SHP77 treated with DMSO at 0.1 percent for 48 hours (cell line): ENCODE data around the gene CA7.
"Not testable (repeated sequence)": the region's sequence is repeated elsewhere in the genome, so short reads cannot be mapped to it uniquely, and the experiment has no call there.

Experiments used
- DNase-seq: peaks from one replicate; lab custom pipeline; 2025; lab: John Stamatoyannopoulos, UW

The CA7 gene

DNA sequence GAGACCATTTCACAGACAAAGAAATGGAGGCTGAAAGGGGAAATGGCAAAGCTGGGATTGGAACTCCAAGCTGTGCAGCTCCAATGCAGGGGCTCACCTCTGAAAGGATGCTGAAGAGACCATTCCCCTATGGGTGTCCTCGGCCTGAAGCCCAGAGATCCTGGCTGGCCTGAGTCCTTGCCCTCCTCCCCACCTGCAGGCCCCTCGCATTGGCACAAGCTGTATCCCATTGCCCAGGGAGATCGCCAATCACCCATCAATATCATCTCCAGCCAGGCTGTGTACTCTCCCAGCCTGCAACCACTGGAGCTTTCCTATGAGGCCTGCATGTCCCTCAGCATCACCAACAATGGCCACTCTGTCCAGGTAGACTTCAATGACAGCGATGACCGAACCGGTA, 2.6 kb downstream of the CA7 start:
- no peak for DNase-seq

DNA sequence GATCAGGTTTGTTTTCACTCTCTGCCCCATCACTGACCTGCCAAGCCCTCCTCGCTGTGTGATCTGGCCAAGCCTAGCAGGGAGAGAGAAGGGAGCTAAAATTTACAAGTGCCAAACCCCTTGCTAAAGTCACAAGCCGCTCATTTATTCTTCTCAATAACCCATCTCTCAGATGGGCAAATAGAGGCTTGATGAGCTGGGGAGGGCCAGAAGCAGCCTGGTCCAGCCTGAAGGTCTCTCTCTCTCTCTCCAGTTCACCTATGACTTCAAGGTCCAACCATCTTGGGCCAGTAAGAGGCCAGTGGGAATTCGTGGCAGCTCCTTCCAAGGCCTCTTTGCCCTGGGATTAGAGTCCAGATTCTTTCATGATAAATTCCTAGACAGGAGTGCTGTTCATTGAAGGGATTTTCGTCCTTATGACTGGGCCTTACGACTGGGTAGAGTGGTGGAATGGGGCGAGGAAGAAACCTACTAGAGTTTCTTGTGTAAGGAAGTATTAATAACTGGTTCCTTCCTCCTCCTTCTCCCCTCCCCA, 3.4 kb downstream of the CA7 start:
- DNase-seq = no peak

DNA sequence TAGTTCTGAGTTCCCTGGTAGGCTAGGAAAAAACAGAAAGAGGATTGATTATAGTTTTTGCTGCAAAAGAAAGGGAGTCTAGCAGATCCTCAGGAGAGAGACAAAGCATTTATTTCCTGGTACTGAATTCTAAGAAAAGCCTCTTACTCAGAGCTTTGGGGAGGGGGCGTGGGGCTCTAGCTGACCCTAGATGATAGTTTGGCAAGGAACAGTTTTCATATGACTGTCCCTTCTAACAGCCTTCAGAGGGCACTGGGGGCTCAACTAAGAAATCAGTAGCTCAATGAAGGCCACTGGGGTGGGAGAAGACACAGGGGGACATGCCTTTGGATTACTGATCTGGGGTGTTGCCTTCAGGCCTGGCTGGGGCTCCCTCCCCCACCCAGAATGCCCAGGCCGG, 4.0 kb downstream of the CA7 start:
- no peak for DNase-seq

DNA sequence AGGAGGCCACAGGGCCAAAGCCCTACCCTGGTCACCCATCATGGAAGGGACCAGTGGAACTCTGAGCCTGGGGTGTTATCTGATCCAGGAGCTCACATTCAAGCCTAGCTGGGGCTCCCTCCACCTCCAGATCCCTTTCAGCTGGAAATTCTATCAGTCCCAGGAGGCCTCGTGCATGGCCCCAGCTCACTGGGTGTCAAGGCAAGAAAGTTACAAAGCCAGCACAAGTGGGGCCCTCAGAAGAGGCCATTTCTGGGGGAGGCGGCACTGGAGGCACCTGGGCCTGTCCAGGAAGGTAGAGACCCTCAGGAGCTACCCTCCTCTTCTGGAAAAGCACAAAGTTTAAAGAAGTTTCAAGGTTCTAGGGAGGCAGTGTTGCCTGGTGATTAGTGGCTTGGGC, 4.8 kb downstream of the CA7 start:
- no peak for DNase-seq

DNA sequence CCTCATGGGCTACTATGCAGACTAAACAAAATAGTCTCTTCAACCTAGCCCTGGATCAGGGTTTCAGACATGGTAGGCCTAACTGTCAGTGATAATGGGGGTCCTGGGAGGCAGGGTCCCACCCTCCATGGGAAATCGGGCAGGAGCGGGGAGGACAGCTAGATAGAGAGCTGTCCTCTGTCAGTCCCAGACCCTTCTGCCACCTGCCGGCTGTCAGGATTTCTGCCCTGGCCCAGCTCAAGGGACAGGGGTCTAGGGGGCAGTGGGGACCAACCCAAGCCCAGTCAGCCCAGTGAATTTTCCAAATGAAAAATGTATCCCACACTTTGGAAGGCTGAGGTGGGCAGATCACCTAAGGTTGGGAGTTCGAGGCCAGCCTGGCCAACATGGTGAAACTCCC, 5.3 kb downstream of the CA7 start:
- DNase-seq = no peak

DNA sequence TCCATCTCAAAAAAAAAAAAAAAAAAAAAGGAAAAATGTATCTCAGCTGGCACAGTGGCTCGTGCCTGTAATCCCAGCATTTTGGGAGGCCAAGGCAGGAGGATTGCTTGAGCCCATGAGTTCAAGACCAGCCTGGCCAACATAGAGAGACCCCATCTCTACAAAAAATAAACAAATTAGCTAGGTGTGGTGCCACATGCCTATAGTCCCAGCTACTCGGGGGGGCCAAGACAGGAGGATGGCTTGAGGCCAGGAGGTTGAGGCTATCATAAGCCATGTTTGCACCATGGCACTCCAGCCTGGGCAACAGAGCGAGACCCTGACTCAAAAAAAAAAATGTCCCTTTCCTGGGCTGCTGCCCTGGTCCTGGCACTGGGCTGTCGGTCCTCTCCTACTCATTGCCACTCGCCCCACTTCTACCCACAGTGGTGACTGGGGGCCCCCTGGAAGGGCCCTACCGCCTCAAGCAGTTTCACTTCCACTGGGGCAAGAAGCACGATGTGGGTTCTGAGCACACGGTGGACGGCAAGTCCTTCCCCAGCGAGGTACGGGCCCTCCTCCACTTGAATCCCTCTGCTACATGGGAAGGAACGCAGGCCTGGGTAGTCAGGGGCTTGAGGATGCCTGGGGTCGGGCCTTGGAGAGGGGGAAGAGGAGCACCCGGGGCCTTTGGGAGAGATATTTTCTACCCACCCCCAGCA, 6.1 kb downstream of the CA7 start:
- no peak for DNase-seq

DNA sequence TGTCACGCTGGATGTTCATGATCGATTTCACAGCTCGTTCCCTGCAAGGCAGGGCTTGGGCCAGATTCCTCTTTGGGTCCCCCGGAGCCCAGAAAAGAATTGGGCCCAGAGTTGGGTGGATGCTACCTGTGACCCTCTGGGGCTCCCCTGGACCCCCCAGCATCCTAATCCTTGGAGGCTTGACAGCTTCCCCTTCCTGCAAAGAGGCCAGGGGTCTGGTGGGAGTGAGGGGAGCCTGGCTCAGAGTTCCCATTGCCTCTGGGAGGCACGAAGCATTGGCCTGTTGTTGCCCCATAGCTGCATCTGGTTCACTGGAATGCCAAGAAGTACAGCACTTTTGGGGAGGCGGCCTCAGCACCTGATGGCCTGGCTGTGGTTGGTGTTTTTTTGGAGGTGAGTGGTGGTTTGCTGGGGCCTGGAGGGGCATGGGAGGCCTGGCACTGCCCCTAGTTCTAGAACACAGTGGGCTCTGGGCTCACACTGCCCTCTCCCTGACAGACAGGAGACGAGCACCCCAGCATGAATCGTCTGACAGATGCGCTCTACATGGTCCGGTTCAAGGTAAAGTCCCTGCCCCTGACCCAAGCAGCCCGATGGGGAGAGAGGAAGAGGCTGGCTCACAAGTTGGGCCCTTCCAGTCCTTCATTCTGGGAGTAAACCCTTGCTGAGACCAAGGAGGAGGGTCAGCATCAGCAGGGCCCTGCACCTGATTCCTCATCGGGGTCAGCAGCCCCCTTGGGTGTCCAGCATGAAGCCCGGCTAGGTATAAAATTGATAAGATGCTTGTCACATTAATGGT, 7.2 kb downstream of the CA7 start:
- DNase-seq = no peak

DNA sequence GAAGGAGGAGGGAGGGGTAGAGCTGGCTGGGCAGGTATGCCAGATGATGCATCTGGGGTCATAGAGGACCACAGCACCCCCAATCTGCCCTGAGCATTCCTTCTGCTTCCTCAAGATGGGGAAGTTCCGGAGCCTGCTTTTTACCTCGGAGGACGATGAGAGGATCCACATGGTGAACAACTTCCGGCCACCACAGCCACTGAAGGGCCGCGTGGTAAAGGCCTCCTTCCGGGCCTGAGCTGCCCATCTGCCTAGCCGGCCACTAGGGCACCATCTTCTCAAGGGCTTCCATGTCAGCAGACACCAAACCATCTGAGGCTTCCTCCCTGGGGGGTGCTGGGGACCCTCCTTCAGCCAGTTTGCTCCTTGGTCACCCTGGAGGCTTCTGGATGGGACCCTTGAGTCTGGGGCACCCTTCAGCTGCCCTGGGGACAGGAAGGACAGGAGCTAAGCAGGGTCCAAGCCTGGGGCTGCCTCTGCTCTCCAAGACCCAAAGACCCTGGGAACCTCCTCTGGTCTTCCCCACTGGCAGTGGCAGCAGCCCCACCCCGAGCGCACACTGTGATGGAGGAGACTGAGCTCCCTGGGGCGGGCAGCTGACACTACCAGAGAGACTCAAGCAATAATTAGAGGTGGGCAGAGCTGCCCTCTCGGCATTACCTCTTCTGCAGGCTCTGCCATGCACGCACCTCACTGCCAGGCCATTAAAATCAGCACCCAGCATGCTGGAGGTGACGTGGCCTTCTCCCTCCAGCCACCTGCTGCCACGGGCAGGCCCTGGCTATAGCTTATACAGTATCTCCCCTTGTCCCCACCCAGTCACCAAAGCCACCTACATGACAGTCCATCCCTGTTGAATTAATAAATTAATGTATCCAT, 9.3 kb downstream of the CA7 start:
- no peak for DNase-seq

DNA sequence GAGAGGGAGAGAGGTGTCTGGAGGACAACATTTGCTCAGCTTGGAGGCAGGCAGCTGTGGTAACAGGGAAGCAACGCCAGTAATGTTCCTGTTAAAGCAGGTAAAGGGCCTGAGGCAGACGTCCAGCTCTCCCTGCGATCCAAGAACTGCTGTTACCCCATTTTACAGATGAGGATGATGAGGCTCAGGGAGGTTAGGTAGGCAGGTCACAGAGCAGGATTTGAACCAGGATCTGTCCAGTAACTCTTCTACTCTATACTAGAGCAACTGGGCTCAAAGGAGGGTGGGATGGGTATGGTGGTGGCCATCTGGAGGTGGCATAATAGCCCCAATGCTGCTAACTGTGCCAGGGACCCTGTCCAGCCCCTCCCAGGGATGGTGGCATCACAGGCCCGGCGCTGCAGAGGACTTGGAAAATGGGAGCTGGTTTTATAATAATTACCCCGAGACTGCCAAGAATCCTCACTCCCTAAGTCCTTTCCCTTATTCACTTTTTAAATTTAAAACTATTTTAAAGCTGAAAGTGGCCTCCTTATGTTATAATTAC, 12.0 kb downstream of the CA7 start:
- DNase-seq = no peak

DNA sequence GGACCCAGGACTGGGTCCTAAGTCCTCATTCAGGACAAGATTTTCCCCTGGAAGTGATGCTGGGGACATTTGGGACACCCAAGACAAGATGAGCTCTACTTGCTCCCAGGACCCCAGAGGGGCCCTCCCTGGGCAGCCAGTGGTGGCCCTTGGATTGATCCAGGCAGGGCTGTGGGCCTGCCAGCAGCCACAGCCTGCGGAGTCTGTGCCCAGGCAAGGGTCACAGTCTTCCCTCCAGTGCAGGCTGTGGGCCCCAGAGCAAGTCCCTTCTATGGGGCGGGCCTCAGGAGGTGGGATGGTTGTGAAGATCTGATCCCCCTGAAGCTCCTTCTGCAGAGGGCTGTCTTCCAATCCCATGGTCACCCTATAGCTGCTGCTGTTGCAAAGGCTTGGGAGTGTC, 12.6 kb downstream of the CA7 start:
- DNase-seq = no peak

DNA sequence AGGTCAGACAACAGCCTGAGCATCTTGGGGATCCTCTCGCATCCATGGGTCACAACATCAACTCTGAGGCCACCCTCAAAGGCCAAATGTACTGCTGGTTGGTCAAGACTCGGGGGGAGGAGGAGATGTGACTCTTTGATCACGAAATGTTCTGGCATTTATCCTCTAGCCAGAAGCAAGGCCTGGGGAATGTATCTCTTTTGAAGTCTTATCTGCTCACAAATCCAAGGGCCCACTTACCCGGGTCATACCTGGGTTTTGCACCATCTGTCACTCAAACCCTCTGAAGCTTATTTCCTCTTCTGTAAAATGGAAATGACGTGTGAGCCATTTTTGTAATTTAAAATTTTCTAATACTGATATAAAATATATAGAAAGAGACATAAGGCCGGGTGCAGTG, 13.2 kb downstream of the CA7 start:
- no peak for DNase-seq

DNA sequence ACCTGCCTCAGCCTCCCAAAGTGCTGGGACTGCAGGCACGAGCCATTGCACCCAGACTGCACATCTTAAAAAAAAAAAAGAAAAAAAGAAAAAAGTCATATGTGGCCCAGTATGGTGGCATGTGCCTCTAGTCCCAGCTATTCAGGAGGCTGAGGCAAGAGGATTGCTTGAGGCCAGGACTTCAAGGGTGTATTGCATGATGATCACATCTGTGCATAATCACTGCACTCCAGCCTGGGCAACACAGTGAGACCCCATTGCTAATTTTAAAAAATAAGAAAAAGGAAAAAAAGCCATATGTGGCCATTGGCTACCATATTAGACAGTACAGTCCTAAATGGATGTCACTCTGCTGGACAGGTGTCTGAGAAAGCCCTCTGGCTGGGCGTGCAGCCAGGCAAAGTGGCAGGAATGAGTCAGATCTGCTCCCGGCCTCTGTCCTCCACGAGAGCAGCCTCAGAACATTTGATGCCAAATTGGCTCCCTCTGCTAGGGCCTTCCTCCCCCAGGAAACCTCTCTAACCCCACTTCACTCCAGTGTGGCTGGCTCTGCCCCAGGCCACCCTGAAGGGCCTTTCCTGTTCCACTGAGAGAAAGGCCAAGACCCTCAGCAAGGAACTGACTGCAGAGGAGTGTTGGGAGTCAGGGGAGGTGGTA, 14.7 kb downstream of the CA7 start:
- peak; percentile 33 for DNase-seq

DNA sequence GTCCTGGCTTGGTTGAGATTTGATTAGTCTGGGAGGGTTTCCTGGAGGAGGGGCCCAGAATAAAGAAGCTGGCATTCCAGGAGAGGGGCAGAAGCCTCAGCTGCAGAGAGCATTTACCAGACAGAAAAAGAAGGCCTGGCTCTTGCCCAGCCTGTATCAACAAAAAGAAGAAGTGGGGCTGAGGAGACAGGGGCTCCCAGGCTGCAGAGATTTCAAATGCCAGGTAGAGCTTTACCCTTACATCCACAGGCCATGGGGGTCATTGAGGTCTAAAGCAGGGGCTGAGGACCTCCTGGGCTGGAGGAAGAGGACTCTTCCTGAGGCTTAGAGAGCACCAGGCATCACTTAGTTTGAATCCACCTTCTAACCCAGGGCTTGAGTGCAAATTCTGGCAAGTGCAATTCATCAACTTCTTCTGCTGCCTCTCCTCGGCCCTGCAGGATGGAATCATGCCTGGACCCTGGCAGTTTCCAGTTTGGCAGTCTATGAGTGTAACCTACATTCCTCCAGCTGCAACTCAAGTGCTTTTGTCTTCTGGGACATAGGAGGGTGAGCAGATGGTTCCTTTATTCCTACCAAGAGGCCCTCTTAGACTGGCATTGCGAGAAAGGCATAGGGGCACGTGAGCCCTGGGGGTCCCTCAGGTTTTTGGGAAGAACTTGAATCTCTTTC, 15.3 kb downstream of the CA7 start:
- no peak for DNase-seq

DNA sequence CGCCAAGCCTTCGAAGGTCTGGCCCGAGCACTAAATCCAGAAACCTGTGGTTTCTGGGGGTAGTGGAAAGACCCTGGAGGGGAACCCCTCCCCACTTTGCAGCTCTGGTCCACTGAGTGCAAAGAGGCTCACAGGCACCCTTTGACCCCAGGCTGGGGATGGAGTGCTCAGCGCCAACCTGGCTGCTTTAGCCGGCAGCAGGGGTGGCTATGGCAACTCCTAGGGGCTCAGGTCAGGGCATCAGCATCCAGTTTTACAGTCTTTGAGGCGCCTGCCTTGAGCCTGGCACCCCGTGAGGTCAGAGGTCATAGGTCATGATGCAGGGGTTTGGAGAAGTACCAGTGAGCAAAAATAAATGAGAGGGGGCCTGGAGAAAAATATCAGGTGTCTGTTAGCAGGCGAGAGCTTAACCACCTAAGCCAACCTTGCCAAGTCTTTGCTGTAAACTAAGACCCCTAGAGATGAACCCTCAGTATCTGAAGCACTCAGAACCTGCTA, 17.9 kb downstream of the CA7 start:
- no peak for DNase-seq

DNA sequence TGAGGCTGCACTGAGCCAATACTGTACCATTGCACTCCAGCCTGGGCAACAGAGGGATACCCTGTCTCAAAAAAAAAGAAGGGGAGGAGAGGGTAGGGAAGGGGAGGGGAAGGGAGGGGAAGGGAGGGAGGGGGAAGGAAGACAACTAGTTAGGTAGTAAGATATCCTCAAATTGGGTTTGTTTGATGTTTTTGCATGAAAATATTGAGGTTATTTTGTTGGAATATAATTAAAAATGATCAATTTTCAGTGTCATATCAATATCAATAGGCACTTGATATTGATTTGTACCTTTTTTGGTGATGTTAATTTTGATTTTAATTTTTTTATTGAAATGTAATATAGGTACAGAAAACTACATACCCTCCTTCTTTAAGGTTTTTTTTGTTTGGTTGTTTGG, 19.5 kb downstream of the CA7 start:
- no peak for DNase-seq

DNA sequence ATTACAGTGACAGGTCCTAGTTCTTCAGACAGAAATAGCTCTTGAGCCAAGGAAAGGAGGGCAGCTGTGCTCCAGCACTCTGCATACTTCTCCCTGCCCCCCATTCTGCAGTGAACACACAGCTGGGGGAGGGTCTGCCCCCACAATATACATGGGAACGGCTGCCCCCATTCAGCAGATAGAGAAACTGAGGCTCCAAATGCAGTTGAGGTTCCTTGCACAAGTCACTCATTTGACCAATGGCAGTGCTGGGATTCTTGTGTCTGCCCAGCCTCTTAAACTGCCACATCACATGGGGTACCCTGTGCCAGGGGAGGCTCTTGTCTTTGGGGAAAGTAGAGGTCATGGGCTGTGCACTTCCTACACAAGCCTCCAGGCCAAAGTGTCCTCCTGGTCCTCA, 25.2 kb downstream of the CA7 start:
- no peak for DNase-seq

DNA sequence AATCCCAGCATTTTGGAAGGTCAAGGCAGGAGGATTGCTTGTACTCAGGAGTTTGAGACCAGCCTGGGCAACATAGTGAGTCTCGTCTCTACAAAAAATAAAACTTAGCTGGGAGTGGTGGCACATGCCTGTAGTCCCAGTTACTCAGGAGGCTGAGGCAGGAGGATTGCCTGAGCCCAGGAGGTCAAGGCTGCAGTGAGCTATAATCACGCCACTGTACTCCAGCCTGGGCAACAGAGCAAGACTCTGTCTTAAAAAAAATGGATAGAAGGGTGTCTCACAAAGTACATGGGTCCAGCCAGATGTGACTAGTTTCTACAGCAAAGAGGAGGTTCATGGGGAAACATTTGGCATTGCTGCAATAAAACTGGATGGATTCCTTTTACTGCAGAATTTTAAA, 27.1 kb downstream of the CA7 start:
- not testable (repeated sequence) for DNase-seq

DNA sequence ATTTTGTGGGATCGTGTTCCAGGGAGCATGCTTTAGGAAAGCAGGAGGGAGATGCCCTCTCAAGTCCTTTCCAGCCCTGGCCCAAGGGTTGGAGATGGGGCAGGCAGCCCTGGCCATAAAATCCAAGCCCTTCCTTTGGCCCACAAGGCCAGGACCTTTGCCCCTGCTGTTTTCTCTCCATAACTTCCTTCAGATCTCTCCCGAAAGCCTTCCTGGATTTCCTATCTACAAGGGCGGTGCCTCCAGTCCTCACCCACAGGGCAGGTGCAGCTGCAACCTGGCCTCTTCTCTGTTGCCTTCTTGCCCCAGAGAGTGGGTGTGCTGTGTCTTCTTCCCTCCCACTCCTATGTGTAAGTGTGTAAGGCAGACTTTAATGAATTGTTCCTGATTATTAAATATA, 27.6 kb downstream of the CA7 start:
- DNase-seq = no peak

DNA sequence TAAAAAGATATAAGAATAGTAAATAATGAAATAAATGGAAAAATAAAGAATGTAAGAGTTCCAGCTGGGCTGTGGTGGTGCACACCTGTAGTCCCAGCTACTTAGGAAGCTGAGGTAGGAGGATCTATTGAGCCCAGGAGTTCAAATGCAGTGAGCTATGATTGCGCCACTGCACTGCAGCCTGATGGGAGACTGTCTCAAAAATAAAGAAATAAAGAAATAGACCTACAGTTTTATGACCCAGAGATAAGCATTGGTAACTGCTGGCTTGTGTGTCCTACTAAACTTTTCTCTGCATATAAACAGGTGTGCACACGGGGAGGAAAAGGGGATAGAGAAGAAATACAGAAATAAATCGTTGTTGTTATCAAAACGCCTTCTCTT, 28.3 kb downstream of the CA7 start:
- DNase-seq = no peak

DNA sequence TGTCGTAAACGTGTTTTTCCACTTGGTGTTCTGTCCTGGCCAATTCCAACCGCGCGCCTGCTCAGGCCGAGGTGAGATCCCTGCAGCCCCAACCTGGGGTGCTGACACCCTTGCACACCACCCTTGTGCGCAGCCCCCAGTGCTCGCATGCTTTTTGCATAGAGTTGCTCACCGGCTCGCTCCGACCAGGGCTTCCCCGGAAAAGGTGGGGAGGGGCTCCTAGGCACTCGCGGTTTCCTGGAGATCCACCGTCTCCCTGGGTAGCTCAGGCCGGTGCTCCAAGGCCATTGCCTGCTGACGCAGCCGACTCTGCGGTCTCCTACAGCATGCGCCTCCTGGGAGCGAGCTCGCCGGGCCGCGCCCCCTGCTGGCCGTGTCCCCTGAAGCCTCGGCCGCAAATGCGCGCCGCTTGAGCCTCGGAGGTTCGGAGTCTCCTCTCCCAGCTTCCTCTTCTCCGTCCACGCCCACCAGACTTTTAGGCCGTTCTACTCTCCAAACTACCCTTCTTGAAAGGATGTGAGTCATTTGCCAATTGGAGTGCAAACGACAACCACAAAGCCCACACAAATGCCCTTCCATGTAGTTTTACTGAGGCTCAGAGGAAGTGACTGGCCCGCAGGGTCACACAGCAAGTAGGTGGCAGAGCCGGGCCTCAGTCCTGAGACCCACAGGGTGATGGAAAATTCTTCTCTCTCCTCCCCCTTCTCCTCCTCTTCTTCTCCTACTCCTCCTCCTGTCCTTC, 28.9 kb downstream of the CA7 start:
- peak; percentile 37 for DNase-seq
